GM18505 (cell line): ENCODE measurements around the gene CDH4.

Experiments
- ATAC-seq: cut with Tn5 transposase; IDR thresholded peaks from one replicate; pipeline ENCODE4 v1.9.1; 2021; ENCODE audit not compliant: unreplicated experiment
- POLR2A ChIP-seq: IDR thresholded peaks from 4 replicates; pipeline ENCODE4 v1.6.1; 2011; ENCODE audit warnings: borderline replicate concordance; ENCODE audit not compliant: insufficient read depth, insufficient read length; ENCODE audit errors: extremely low read depth

Gene CDH4

GRCh38 chr20:61812121-61812844 is 560.2 kb downstream of the CDH4 start:
- no peak for TF ChIP-seq POLR2A

GRCh38 chr20:61812845-61813485 is 560.9 kb downstream of the CDH4 start:
- TF ChIP-seq POLR2A, result no peak
- no peak for ATAC-seq

More at GRCh38 chr20:61812121-61812844, 560.2 kb downstream of the CDH4 start:
- ATAC-seq, result no peak

- TF ChIP-seq POLR2A, result no peak
- ATAC-seq, result no peak
These were observed 561.7 kb downstream of the CDH4 start for GRCh38 chr20:61813791-61814190.

- TF ChIP-seq POLR2A, result no peak
- no peak for ATAC-seq
These were observed 562.2 kb downstream of the CDH4 start for GRCh38 chr20:61814244-61814643.

- no peak for TF ChIP-seq POLR2A
- no peak for ATAC-seq
These were observed 562.7 kb downstream of the CDH4 start for GRCh38 chr20:61814726-61815125.

GRCh38 chr20:61815176-61815575 is 563.1 kb downstream of the CDH4 start:
- no peak for TF ChIP-seq POLR2A
- ATAC-seq, result no peak

GRCh38 chr20:61815678-61816077 is 563.6 kb downstream of the CDH4 start:
- ATAC-seq, result no peak
- TF ChIP-seq POLR2A, result no peak

- TF ChIP-seq POLR2A, result no peak
- no peak for ATAC-seq
These were observed 564.8 kb downstream of the CDH4 start for GRCh38 chr20:61816606-61817460.

GRCh38 chr20:61817575-61817974 is 565.5 kb downstream of the CDH4 start:
- TF ChIP-seq POLR2A, result no peak
- no peak for ATAC-seq

GRCh38 chr20:61818746-61819573 is 566.9 kb downstream of the CDH4 start:
- TF ChIP-seq POLR2A, result no peak
- ATAC-seq, result no peak

- no peak for TF ChIP-seq POLR2A
- ATAC-seq, result no peak
These were observed 567.4 kb downstream of the CDH4 start for GRCh38 chr20:61819574-61819846.

- ATAC-seq, result no peak
- TF ChIP-seq POLR2A, result no peak
These were observed 568.1 kb downstream of the CDH4 start for GRCh38 chr20:61819921-61820825.

- no peak for TF ChIP-seq POLR2A
- no peak for ATAC-seq
These were observed 569.7 kb downstream of the CDH4 start for GRCh38 chr20:61821735-61822134.

GRCh38 chr20:61822396-61822795 is 570.3 kb downstream of the CDH4 start:
- TF ChIP-seq POLR2A, result no peak
- no peak for ATAC-seq
